HG02763 (cell line): ENCODE results near the gene LCE2B.

ENCODE experiments used
- ATAC-seq: cut with Tn5 transposase; IDR thresholded peaks from one replicate; pipeline ENCODE4 v1.9.1; 2021; ENCODE audit warnings: mild to moderate bottlenecking, moderate library complexity; ENCODE audit not compliant: unreplicated experiment

The LCE2B gene

DNA sequence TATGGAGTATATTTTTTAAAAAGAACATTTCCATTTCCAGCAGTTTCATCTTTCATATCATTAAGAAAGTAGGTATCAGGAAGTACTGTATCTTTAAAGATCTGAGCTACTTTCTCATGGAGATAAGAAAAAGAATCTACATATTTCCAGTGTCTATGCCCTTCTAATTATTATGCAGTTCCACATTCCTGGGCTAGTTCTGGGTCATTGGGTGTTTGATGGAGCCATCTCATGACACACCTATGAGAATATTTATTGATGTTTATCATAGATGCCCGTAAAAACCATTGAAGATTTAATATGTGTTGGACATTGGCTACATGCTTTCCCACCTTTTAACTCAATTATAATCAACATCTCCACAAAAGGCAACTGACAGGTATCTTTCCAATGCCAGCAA, 43.1 kb downstream of the LCE2B start:
- no peak for ATAC-seq

DNA sequence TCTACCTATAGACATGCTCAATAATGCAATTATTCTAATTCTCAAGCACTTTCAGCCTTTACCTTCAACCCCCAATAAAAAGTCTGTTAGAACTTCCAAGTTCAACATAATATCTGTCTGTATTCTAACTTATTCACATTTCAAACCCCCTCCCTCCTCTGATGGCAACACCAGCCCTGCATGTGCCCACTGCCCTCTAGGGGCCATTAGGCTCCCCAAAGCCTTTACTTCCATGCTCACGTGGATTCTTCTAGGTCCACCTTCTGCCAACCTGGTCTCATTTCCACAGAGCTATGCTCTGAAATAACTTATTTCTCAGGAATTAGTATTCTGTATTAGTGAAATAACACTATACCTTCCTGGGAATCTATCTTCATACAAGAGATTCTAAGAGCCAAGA, 49.7 kb downstream of the LCE2B start:
- ATAC-seq = no peak
